A549 (cell line): ENCODE measurements around the gene BICC1. TPM values are rescaled to one million over a fixed set of nuclear protein-coding genes. Genes with fewer than 3 reads are reported as not detected.

ENCODE experiments used
- ATAC-seq, 2 experiments: fragments of 200-7000 bp in 1 of 2; fragments of >200 bp in 1 of 2; cut with Nextera tagmentation in 1 of 2; cut with Tn5 transposase in 1 of 2; 3 replicates each; pipeline versions ENCODE4 v1.8.0 to v1.9.1; 2018 to 2020; ENCODE audit warnings: mild to moderate bottlenecking in 1 of 2, moderate library complexity in 1 of 2
- CTCF ChIA-PET: fragments of 300-600 bp; sonication (Branson Sonifier 250); formaldehyde crosslinking; extraction: SDS; loops from one replicate; lab custom pipeline; 2021; ENCODE audit warnings: antibody characterized with exemption, inconsistent platforms; lab: Yijun Ruan, JAX
- POLR2A ChIA-PET: fragments of 350-600 bp; formaldehyde crosslinking; extraction: SDS; loops from one replicate; lab custom pipeline; 2021; ENCODE audit warnings: antibody characterized with exemption, inconsistent platforms; lab: Yijun Ruan, JAX
- DNase-seq, 2 experiments: peaks; one replicate each; pipeline versions ENCODE4 v3.0.0 to v3.0.0-alpha.2; 2011 to 2016; ENCODE audit warnings: low read depth in 1 of 2, low spot score in 1 of 2
- FAIRE-seq: peaks from 2 replicates; lab custom pipeline; 2011; peaks lifted over from hg19 to GRCh38; lab: Jason Lieb, UNC
- H3K27ac ChIP-seq, 2 experiments: fragments of >200 bp; sonication (Bioruptor Twin); formaldehyde crosslinking; 3 replicates each; pipeline ENCODE4 v1.5.1; 2016 to 2017
- H3K4me1 ChIP-seq: fragments of >200 bp; sonication (Bioruptor Twin); formaldehyde crosslinking; 3 replicates; pipeline ENCODE4 v1.6.1; 2016
- H3K4me2 ChIP-seq: fragments of >200 bp; sonication (Bioruptor Twin); formaldehyde crosslinking; 3 replicates; pipeline ENCODE4 v1.6.1; 2016
- H3K4me3 ChIP-seq: fragments of >200 bp; sonication (Bioruptor Twin); formaldehyde crosslinking; 3 replicates; pipeline ENCODE4 v1.5.1; 2016
- H3K9me3 ChIP-seq: fragments of >200 bp; sonication (Bioruptor Twin); formaldehyde crosslinking; 3 replicates; pipeline ENCODE4 v1.6.1; 2016
- FOSB ChIP-seq: fragments of 250-450 bp; sonication (Bioruptor Pico); IDR thresholded peaks from 2 replicates; pipeline ENCODE4 v1.5.0; 2020; ENCODE audit warnings: mild to moderate bottlenecking, moderate library complexity
- FOSL2 ChIP-seq, 2 experiments: fragments of 450-650 bp in 1 of 2; fragments of >200 bp in 1 of 2; sonication (Bioruptor Twin) in 1 of 2; formaldehyde crosslinking; IDR thresholded peaks; 2 replicates each; pipeline versions ENCODE4 v1.5.0 to v1.6.1; 2016 to 2020; ENCODE audit warnings: mild to moderate bottlenecking in 1 of 2, moderate library complexity in 1 of 2
- FOXS1 ChIP-seq: fragments of 250-450 bp; sonication (Bioruptor Pico); IDR thresholded peaks from 2 replicates; pipeline ENCODE4 v1.5.0; 2020; ENCODE audit warnings: mild to moderate bottlenecking, moderate library complexity
- GATA3 ChIP-seq: IDR thresholded peaks from 2 replicates; pipeline ENCODE4 v1.6.1; 2012; ENCODE audit warnings: borderline replicate concordance
- HEYL ChIP-seq: fragments of 250-450 bp; sonication (Bioruptor Pico); IDR thresholded peaks from 2 replicates; pipeline ENCODE4 v1.8.0; 2021; ENCODE audit warnings: mild to moderate bottlenecking, moderate library complexity
- HOXA7 ChIP-seq: fragments of 250-450 bp; sonication (Bioruptor Pico); IDR thresholded peaks from 2 replicates; pipeline ENCODE4 v1.5.0; 2020; ENCODE audit warnings: mild to moderate bottlenecking, moderate library complexity
- JUN ChIP-seq, 2 experiments: fragments of >200 bp; sonication (Bioruptor Twin); formaldehyde crosslinking; IDR thresholded peaks; 2 replicates in 1 of 2; 3 replicates in 1 of 2; pipeline ENCODE4 v1.6.1; 2016 to 2017
- KDM1A ChIP-seq: fragments of 200-600 bp; sonication (generic); IDR thresholded peaks from 2 replicates; pipeline ENCODE4 v1.6.1; 2016; ENCODE audit warnings: low read depth, mild to moderate bottlenecking
- KDM5A ChIP-seq: fragments of 200-600 bp; sonication (generic); IDR thresholded peaks from 2 replicates; pipeline ENCODE4 v1.6.1; 2016; ENCODE audit warnings: antibody characterized with exemption, mild to moderate bottlenecking
- MAFK ChIP-seq: fragments of 450-650 bp; IDR thresholded peaks from 2 replicates; pipeline ENCODE4 v1.6.1; 2014; ENCODE audit not compliant: partially characterized antibody
- NFE2L2 ChIP-seq: fragments of 150-350 bp; conservative IDR thresholded peaks from 2 replicates; pipeline ENCODE4 v1.6.1; 2014; ENCODE audit warnings: low read length
- NPAS2 ChIP-seq: fragments of 250-450 bp; sonication (Bioruptor Pico); IDR thresholded peaks from 2 replicates; pipeline ENCODE4 v1.8.0; 2022; ENCODE audit warnings: mild to moderate bottlenecking, moderate library complexity, borderline replicate concordance
- POLR2AphosphoS2 ChIP-seq: conservative IDR thresholded peaks from 2 replicates; pipeline ENCODE4 v1.6.1; 2012; ENCODE audit warnings: low read length, improper control_type of control experiment, inconsistent platforms
- TP53 ChIP-seq: fragments of 250-450 bp; sonication (Bioruptor Pico); IDR thresholded peaks from 2 replicates; pipeline ENCODE4 v1.5.0; 2021; ENCODE audit warnings: mild to moderate bottlenecking, moderate library complexity
- ZFP36 ChIP-seq: fragments of 450-650 bp; IDR thresholded peaks from 2 replicates; pipeline ENCODE4 v1.6.1; 2014; ENCODE audit warnings: borderline replicate concordance; ENCODE audit not compliant: partially characterized antibody
- WGBS: methylation state at CpG from one replicate; pipeline ENCODE4 v1.1.6; 2017; ENCODE audit errors: missing lambda C conversion rate; 5-methylcytosine and 5-hydroxymethylcytosine counted together
- polyA plus RNA-seq, 4 experiments: library from polyadenylated mRNA; depleted of rRNA in 3 of 4; stranded (reverse); fragments of >200 nt; fragmentation: RNase III in 1 of 4; extraction: RNeasy Plus Mini Kit Qiagen cat#74134 plus additional on column Dnase treatment in 1 of 4; gene quantifications; 2 replicates in 3 of 4; 3 replicates in 1 of 4; pipeline ENCODE4 v1.2.3, GENCODE V29; 2011 to 2017
- TF ChIP-seq, protein P1 (sequence below): fragments of 150-350 bp; IDR thresholded peaks from 2 replicates; pipeline ENCODE4 v1.6.1; 2014; ENCODE audit warnings: low read depth, mild to moderate bottlenecking, low read length
- TF ChIP-seq, protein P2 (sequence below): IDR thresholded peaks from 2 replicates; pipeline ENCODE4 v1.6.1; 2012
- TF ChIP-seq, protein P3 (sequence below): fragments of >200 bp; sonication (Bioruptor Twin); formaldehyde crosslinking; IDR thresholded peaks from 2 replicates; pipeline ENCODE4 v1.6.1; 2016
- TF ChIP-seq, protein P4 (sequence below): fragments of 250-450 bp; sonication (Bioruptor Pico); IDR thresholded peaks from 2 replicates; pipeline ENCODE4 v1.5.0; 2021; ENCODE audit warnings: mild to moderate bottlenecking, moderate library complexity, borderline replicate concordance
- TF ChIP-seq, protein P5 (sequence below): fragments of 250-450 bp; sonication (Bioruptor Pico); IDR thresholded peaks from 2 replicates; pipeline ENCODE4 v1.5.0; 2020; ENCODE audit warnings: low read depth, mild to moderate bottlenecking, moderate library complexity
- TF ChIP-seq, protein P6 (sequence below): fragments of 200-600 bp; sonication (generic); IDR thresholded peaks from 2 replicates; pipeline ENCODE4 v1.6.1; 2016; ENCODE audit warnings: antibody characterized with exemption, mild to moderate bottlenecking, moderate library complexity
- TF ChIP-seq, protein P7 (sequence below): IDR thresholded peaks from 2 replicates; pipeline ENCODE4 v1.6.1; 2012; ENCODE audit warnings: low read depth, borderline replicate concordance

Gene BICC1
- polyA plus RNA-seq, 2 of the 4 experiments (the other 2 are of a cell fraction) = 36.9 to 56.8 TPM

DNA sequence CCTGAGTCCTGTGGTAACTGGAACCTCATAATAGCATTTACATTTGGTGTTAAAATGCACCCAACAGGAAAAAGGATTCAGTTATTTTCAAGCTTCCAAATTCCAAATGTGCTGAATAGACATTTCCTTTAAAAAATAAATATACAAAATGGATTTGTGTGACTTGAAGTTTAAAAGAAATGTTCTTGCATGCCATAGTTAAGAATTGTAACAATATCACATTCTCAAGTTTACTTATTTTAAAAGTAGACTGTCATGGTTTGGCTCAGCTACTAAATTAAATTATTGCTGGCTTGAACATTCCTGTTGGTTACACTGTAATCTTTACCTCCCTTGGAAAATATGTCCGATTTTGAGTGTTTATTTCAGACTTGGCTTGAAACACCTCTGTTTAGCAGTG, 31.5 kb downstream of the BICC1 start:
- peak; percentile 95 for TF ChIP-seq MAFK
- no peak for TF ChIP-seq FOSB (CRISPR knock-in tag)
- DNase-seq (no peak), FAIRE-seq (peak; percentile 18), ATAC-seq (no peak)
- ChIA-PET POLR2A (no interaction called here), CTCF (interaction anchor here (2.1 kb wide), 1 partner anchor 96 kb away, joined by 5 read pairs; no protein-coding TSS in a partner anchor)
- no peak overlapping the region for H3K4me2 ChIP-seq
- H3K27ac ChIP-seq = no peak overlapping the region
- 60% methylated on average over 1 of the region's 1 CpG for WGBS
- peaks cover 43% of the 10 kb centered on the region for H3K4me1 ChIP-seq
- H3K9me3 ChIP-seq = peaks cover 19% of the 10 kb centered on the region; the same call in 1 of the 3 replicates
- H3K4me3 ChIP-seq = no peak overlapping the region

DNA sequence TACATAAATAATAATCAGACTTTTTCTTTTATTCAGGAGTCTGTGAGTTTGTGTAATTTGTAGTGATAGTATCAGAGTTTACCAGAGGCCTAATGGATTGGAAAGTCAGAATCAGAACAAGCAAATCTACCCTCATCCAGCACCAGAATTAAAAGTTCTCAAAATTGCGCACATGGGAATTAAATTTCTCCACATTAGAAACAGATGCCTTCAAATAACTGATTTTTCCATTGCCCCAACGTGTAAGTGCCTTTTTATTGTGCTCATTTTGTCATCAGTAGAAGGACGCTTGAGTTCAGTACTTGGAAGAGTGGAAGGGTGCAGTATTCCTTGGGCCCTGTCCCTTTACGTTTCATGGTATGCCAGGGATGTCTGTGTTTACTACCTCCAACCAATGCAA, 32.8 kb downstream of the BICC1 start:
- WGBS = 72% methylated on average over 4 of the region's 4 CpGs

DNA sequence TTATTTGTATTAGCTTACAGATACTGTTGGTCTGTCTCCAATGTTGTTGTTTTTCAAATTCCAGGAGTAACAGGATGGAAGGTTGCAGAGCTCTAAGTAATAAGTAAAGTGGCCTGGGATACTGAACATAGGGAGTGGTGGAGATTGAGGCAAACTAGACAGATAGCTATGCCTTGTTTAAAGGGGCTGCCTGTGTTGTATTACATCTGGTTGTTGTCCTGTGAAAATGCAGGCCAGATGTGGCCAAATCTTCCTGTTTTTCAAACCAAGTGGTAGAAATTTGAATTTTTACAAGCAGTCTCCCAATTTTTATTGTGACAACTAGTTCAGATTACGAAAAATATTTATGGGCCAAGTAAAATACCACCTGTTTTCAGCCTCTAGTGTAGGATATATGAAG, 33.5 kb downstream of the BICC1 start:
- peaks cover under 1% of the 10 kb centered on the region; the same call in 1 of the 3 replicates for H3K9me3 ChIP-seq
- no peak overlapping the region for H3K4me3 ChIP-seq
- ChIA-PET CTCF (interaction anchor here (0.7 kb wide), 1 partner anchor 77 kb away, joined by 3 read pairs; no protein-coding TSS in a partner anchor), POLR2A (no interaction called here)
- peak overlapping the region; percentile 10 to 57; a peak in 3 of 6 replicates for H3K27ac ChIP-seq
- peaks cover 57% of the 10 kb centered on the region for H3K4me1 ChIP-seq
- DNase-seq (no peak), ATAC-seq (no peak), FAIRE-seq (no peak)
- WGBS = 83% methylated on average over 1 of the region's 1 CpG
- H3K4me2 ChIP-seq = peak overlapping the region; percentile 37
- TF ChIP-seq JUN (IDR thresholded peaks at IDR 0.05) (no peak), TP53 (CRISPR knock-in tag) (no peak), KDM1A (no peak), NPAS2 (CRISPR knock-in tag) (no peak), NFE2L2 (no peak), HOXA7 (no peak), MAFK (no peak), KDM5A (no peak)
- TF ChIP-seq, protein P1, sequence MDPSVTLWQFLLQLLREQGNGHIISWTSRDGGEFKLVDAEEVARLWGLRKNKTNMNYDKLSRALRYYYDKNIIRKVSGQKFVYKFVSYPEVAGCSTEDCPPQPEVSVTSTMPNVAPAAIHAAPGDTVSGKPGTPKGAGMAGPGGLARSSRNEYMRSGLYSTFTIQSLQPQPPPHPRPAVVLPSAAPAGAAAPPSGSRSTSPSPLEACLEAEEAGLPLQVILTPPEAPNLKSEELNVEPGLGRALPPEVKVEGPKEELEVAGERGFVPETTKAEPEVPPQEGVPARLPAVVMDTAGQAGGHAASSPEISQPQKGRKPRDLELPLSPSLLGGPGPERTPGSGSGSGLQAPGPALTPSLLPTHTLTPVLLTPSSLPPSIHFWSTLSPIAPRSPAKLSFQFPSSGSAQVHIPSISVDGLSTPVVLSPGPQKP = no peak
- TF ChIP-seq, protein P2, sequence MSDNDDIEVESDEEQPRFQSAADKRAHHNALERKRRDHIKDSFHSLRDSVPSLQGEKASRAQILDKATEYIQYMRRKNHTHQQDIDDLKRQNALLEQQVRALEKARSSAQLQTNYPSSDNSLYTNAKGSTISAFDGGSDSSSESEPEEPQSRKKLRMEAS = no peak
- TF ChIP-seq, protein P3, sequence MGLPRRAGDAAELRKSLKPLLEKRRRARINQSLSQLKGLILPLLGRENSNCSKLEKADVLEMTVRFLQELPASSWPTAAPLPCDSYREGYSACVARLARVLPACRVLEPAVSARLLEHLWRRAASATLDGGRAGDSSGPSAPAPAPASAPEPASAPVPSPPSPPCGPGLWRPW = no peak
- TF ChIP-seq, protein P4, sequence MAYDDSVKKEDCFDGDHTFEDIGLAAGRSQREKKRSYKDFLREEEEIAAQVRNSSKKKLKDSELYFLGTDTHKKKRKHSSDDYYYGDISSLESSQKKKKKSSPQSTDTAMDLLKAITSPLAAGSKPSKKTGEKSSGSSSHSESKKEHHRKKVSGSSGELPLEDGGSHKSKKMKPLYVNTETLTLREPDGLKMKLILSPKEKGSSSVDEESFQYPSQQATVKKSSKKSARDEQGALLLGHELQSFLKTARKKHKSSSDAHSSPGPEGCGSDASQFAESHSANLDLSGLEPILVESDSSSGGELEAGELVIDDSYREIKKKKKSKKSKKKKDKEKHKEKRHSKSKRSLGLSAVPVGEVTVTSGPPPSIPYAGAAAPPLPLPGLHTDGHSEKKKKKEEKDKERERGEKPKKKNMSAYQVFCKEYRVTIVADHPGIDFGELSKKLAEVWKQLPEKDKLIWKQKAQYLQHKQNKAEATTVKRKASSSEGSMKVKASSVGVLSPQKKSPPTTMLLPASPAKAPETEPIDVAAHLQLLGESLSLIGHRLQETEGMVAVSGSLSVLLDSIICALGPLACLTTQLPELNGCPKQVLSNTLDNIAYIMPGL (CRISPR knock-in tag) = no peak
- TF ChIP-seq, protein P5, sequence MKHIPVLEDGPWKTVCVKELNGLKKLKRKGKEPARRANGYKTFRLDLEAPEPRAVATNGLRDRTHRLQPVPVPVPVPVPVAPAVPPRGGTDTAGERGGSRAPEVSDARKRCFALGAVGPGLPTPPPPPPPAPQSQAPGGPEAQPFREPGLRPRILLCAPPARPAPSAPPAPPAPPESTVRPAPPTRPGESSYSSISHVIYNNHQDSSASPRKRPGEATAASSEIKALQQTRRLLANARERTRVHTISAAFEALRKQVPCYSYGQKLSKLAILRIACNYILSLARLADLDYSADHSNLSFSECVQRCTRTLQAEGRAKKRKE (CRISPR knock-in tag) = no peak
- TF ChIP-seq, protein P6, sequence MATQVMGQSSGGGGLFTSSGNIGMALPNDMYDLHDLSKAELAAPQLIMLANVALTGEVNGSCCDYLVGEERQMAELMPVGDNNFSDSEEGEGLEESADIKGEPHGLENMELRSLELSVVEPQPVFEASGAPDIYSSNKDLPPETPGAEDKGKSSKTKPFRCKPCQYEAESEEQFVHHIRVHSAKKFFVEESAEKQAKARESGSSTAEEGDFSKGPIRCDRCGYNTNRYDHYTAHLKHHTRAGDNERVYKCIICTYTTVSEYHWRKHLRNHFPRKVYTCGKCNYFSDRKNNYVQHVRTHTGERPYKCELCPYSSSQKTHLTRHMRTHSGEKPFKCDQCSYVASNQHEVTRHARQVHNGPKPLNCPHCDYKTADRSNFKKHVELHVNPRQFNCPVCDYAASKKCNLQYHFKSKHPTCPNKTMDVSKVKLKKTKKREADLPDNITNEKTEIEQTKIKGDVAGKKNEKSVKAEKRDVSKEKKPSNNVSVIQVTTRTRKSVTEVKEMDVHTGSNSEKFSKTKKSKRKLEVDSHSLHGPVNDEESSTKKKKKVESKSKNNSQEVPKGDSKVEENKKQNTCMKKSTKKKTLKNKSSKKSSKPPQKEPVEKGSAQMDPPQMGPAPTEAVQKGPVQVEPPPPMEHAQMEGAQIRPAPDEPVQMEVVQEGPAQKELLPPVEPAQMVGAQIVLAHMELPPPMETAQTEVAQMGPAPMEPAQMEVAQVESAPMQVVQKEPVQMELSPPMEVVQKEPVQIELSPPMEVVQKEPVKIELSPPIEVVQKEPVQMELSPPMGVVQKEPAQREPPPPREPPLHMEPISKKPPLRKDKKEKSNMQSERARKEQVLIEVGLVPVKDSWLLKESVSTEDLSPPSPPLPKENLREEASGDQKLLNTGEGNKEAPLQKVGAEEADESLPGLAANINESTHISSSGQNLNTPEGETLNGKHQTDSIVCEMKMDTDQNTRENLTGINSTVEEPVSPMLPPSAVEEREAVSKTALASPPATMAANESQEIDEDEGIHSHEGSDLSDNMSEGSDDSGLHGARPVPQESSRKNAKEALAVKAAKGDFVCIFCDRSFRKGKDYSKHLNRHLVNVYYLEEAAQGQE = no peak

More for the DNA sequence above, 32.8 kb downstream of the BICC1 start:
- no peak for ATAC-seq
- Histone ChIP-seq H3K4me2 (no peak overlapping the region), H3K4me3 (no peak overlapping the region), H3K27ac (peak overlapping the region in 1 of 2 experiments; percentile 57; a peak in 2 of 6 replicates), H3K4me1 (peaks cover 50% of the 10 kb centered on the region), H3K9me3 (peaks cover 6% of the 10 kb centered on the region; the same call in 1 of the 3 replicates)
- TF ChIP-seq, protein P4 (CRISPR knock-in tag) = no peak
- no peak for TF ChIP-seq GATA3
- no peak for TF ChIP-seq TP53 (CRISPR knock-in tag)
- TF ChIP-seq NPAS2 (CRISPR knock-in tag) = no peak
- no peak for TF ChIP-seq JUN (IDR thresholded peaks at IDR 0.05)
- no peak for TF ChIP-seq HEYL (CRISPR knock-in tag)
- TF ChIP-seq ZFP36 = no peak
- no peak for TF ChIP-seq FOXS1 (CRISPR knock-in tag)
- TF ChIP-seq, protein P7, sequence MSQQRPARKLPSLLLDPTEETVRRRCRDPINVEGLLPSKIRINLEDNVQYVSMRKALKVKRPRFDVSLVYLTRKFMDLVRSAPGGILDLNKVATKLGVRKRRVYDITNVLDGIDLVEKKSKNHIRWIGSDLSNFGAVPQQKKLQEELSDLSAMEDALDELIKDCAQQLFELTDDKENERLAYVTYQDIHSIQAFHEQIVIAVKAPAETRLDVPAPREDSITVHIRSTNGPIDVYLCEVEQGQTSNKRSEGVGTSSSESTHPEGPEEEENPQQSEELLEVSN = no peak
- TF ChIP-seq MAFK = no peak
- TF ChIP-seq FOSL2 (IDR thresholded peaks at IDR 0.05) = no peak
- TF ChIP-seq FOSL2 (CRISPR knock-in tag; IDR thresholded peaks at IDR 0.05) = no peak
- no peak for TF ChIP-seq POLR2AphosphoS2
- ChIA-PET CTCF (no interaction called here), POLR2A (no interaction called here)
- FAIRE-seq = no peak
- no peak for DNase-seq
